Measurements from ENCODE around the gene NDUFS6. TPM values are rescaled to one million over a fixed set of nuclear protein-coding genes. Genes with fewer than 3 reads are reported as not detected.
"Not testable (repeated sequence)": the region's sequence is repeated elsewhere in the genome, so short reads cannot be mapped to it uniquely, and the experiment has no call there.

The NDUFS6 gene
- total and polyA plus RNA-seq, 8 donors: 12.8 to 95.0 (median 86.0) TPM; not detected in 1

- H3K36me3 ChIP-seq: no peaks in the 10 kb centered on the region
- peaks cover 0 to 81% (median 28%) of the 10 kb centered on the region in 3 donors for H3K27me3 ChIP-seq
- no peak overlapping the region for H3K4me3 ChIP-seq
- no peaks in the 10 kb centered on the region for H3K4me1 ChIP-seq
- intact Hi-C loops (cut with DNase I; ENCODE audit: low total_unique reads): no loop called here
- H3K9me3 ChIP-seq: no peaks in the 10 kb centered on the region
- DNase-seq: no peak
- TF ChIP-seq, protein P1, sequence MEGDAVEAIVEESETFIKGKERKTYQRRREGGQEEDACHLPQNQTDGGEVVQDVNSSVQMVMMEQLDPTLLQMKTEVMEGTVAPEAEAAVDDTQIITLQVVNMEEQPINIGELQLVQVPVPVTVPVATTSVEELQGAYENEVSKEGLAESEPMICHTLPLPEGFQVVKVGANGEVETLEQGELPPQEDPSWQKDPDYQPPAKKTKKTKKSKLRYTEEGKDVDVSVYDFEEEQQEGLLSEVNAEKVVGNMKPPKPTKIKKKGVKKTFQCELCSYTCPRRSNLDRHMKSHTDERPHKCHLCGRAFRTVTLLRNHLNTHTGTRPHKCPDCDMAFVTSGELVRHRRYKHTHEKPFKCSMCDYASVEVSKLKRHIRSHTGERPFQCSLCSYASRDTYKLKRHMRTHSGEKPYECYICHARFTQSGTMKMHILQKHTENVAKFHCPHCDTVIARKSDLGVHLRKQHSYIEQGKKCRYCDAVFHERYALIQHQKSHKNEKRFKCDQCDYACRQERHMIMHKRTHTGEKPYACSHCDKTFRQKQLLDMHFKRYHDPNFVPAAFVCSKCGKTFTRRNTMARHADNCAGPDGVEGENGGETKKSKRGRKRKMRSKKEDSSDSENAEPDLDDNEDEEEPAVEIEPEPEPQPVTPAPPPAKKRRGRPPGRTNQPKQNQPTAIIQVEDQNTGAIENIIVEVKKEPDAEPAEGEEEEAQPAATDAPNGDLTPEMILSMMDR (IDR thresholded peaks at IDR 0.05): no peak
- TF ChIP-seq POLR2A (IDR thresholded peaks at IDR 0.05) (no peak), POLR2AphosphoS5 (IDR thresholded peaks at IDR 0.05) (no peak), EP300 (IDR thresholded peaks at IDR 0.05) (no peak)
- 37 to 57% (median 43%) methylated on average over 11 to 31 of the region's 31 CpGs for WGBS, 5 donors
- H3K27ac ChIP-seq: no peak overlapping the region
These were observed 39.7 kb downstream of the NDUFS6 start for GRCh38 chr5:1840741-1841521.

DNA sequence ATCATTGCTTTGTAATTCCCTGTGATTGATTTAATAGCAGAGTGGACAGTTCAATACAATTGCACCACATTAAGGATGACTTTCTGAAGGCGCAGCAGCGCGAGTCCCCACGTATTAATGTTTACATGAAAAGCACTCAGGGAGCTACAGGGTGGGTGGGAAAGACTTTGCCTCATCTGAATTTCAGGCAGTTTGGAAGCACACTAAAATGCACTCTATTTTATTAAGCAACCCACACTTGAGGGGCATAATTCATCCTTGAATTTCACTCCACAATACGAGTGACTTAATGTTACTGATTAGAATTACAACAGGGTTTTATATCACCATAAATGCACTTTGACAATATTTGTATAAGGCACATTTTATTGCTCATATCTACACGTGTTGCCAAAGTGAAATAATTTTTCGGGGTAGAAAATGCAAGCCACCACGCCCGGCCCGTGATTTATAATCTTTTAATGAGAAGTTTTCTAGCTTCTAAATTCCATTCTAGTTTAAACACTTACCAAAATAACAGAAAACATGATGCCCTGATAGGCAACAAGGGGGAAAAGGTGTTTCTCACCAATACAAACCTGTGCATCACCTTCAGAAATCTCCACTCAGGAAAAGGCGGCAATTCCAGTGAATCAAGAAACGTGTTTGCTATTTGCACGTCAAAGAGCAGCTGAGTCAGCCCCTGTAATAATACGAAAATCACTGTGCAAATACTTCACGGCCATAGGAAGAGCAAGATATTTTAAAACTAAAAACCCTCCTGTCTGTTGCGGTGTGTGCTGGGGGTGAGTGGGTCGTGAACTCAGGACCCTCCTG is 41.0 kb downstream of the NDUFS6 start:
- intact Hi-C loops (cut with DNase I; ENCODE audit: low total_unique reads): no loop called here

GRCh38 chr5:1843761-1844160 is 42.6 kb downstream of the NDUFS6 start:
- H3K27me3 ChIP-seq: peaks cover 0 to 79% (median 30%) of the 10 kb centered on the region in 3 donors
- H3K36me3 ChIP-seq; DNase-seq; H3K4me3 ChIP-seq; H3K9me3 ChIP-seq; intact Hi-C loops (cut with DNase I; ENCODE audit: low total_unique reads); H3K27ac ChIP-seq; H3K4me1 ChIP-seq: not testable (repeated sequence)
- 83 to 92% (median 86%) methylated on average over 8 to 10 of the region's 10 CpGs for whole genome bisulfite sequencing, 5 donors

More for the DNA sequence above, 41.0 kb downstream of the NDUFS6 start:
- peak in 1 of 2 donors; percentile 15 for DNase-seq
- 38 to 47% (median 42%) methylated on average over 17 of the region's 17 CpGs for WGBS, 5 donors
- TF ChIP-seq POLR2AphosphoS5 (IDR thresholded peaks at IDR 0.05): no peak
- TF ChIP-seq, protein P1 (IDR thresholded peaks at IDR 0.05): no peak
- no peak for TF ChIP-seq EP300 (IDR thresholded peaks at IDR 0.05)
- no peak for TF ChIP-seq POLR2A (IDR thresholded peaks at IDR 0.05)
- Histone ChIP-seq H3K27me3 (peaks cover 0 to 75% (median 28%) of the 10 kb centered on the region in 3 donors), H3K4me3 (no peak overlapping the region), H3K36me3 (no peaks in the 10 kb centered on the region), H3K27ac (no peak overlapping the region), H3K9me3 (no peaks in the 10 kb centered on the region), H3K4me1 (no peaks in the 10 kb centered on the region)

DNA sequence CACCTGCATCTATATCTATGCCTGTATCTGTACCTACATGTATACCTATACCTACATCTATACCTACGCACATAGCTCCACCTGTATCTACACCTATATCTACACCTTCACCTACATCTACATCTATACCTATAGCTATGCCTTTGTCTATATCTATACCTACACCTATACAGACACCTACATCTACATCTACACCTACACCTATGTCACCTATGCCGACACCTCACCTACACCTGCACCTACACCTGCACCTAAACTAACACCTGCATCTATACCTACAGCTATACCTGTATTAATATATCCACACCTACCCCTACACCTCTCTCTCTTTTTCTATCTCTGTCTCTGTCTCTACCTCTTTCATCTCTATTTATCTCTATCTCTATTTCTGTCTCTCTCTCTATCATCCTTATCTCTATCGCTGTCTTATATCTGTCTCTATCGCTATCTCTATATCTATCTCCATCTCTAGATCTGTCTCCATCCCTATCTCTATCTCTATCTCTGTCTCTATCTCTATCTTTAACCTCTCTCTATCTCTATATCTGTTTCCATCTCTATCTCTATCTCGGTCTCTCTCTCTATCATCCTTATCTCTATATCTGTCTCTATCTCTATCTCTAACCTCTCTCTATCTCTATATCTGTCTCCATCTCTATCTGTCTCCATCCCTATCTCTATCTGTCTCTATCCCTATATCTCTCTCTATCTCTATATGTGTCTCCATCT is 43.7 kb downstream of the NDUFS6 start:
- no peaks in the 10 kb centered on the region for H3K36me3 ChIP-seq
- no peaks in the 10 kb centered on the region for H3K4me1 ChIP-seq
- peaks cover 0 to 79% (median 34%) of the 10 kb centered on the region in 3 donors for H3K27me3 ChIP-seq
- WGBS, 5 donors: 93 to 97% (median 95%) methylated on average over 5 of the region's 5 CpGs
- H3K9me3 ChIP-seq: no peaks in the 10 kb centered on the region
- no peak overlapping the region for H3K4me3 ChIP-seq
- no peak overlapping the region for H3K27ac ChIP-seq
- TF ChIP-seq POLR2AphosphoS5 (IDR thresholded peaks at IDR 0.05) (no peak), POLR2A (IDR thresholded peaks at IDR 0.05) (no peak), EP300 (IDR thresholded peaks at IDR 0.05) (no peak)
- TF ChIP-seq, protein P1 (IDR thresholded peaks at IDR 0.05): no peak
- intact Hi-C loops (cut with DNase I; ENCODE audit: low total_unique reads): no loop called here
- DNase-seq: no peak
